ENCODE measurements around the gene STAC3.
A peak's percentile ranks its signal among the peaks of the same experiment; 100 is the strongest.

STAC3 gene

DNA sequence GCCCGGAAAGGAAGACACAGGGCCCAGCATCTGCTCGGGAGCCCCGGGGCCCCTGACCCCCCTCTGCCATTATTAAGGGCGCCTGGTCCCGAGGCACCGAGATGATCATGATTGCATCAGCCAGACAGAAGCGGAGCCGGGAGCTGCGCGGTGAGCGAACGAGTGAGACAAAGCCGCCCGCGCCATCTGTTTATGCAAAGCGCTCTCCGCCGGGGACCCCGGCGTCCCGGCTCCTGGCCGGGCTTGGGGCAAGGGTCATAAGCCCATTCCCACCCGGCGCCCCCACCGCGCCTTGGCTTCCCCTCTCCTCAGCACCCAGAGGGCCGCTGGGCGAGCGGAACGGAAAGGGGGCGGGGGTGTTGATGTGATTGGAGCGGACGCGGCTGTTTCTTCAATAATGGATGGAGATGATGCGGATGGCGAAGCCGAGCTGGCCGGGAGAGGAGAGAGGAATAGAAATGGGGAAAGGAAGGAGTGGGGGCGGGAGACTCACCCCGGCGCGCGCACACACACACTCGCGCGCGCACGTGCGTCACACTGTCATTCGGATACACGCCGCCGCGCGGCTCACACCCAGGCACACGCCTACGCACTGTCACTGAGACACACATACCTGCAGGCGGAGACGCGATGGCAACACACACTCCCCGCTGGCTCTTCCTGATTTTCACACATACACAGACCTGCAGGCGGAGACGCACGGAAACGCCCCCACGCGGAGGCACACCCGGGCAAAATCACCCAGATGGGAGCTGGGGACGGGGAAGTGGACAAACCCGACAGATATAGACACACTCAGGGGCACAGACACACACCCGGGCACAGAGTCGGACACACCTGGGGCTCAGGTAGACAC lies 10.7 kb downstream of the STAC3 start:
- Histone ChIP-seq H3K4me2 (ENCODE audit: low read depth, low read length, poor library complexity, severe bottlenecking) (peak overlapping the region; percentile 88), H3K36me3 (ENCODE audit: low read length) (no peaks in the 10 kb centered on the region), H3K27me3 (ENCODE audit: low read length) (no peaks in the 10 kb centered on the region), H4K20me1 (ENCODE audit: low read depth, low read length) (no peaks in the 10 kb centered on the region; the same call in 1 of the 2 replicates), H3K9me3 (ENCODE audit: insufficient read depth, low read length) (no peaks in the 10 kb centered on the region), H3K27ac (ENCODE audit: low read depth, low read length) (peak overlapping the region; percentile 88), H3K79me2 (ENCODE audit: insufficient read depth, low read length) (no peaks in the 10 kb centered on the region), H3K9me2 (replicated peaks; ENCODE audit: insufficient read depth, low read length) (no peaks in the 10 kb centered on the region), H3K9ac (ENCODE audit: low read length) (peak overlapping the region; percentile 92), H3F3A (ENCODE audit: insufficient read depth) (peaks cover 35% of the 10 kb centered on the region), H2AFZ (ENCODE audit: low read depth, low read length, severe bottlenecking) (peak overlapping the region; percentile 45), H3K4me3 (ENCODE audit: insufficient read depth, low read length, poor library complexity, severe bottlenecking) (peak overlapping the region; percentile 70)
- TF ChIP-seq, protein P1, sequence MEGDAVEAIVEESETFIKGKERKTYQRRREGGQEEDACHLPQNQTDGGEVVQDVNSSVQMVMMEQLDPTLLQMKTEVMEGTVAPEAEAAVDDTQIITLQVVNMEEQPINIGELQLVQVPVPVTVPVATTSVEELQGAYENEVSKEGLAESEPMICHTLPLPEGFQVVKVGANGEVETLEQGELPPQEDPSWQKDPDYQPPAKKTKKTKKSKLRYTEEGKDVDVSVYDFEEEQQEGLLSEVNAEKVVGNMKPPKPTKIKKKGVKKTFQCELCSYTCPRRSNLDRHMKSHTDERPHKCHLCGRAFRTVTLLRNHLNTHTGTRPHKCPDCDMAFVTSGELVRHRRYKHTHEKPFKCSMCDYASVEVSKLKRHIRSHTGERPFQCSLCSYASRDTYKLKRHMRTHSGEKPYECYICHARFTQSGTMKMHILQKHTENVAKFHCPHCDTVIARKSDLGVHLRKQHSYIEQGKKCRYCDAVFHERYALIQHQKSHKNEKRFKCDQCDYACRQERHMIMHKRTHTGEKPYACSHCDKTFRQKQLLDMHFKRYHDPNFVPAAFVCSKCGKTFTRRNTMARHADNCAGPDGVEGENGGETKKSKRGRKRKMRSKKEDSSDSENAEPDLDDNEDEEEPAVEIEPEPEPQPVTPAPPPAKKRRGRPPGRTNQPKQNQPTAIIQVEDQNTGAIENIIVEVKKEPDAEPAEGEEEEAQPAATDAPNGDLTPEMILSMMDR (IDR thresholded peaks at IDR 0.05; ENCODE audit: insufficient read depth, low read length, poor library complexity, severe bottlenecking) = no peak

- Histone ChIP-seq H2AFZ (ENCODE audit: low read depth, low read length, severe bottlenecking) (peak overlapping the region; percentile 45), H3K9ac (ENCODE audit: low read length) (peak overlapping the region; percentile 92), H3K36me3 (ENCODE audit: low read length) (no peaks in the 10 kb centered on the region), H3K9me2 (replicated peaks; ENCODE audit: insufficient read depth, low read length) (no peaks in the 10 kb centered on the region), H3K9me3 (ENCODE audit: insufficient read depth, low read length) (no peaks in the 10 kb centered on the region), H3F3A (ENCODE audit: insufficient read depth) (peaks cover 35% of the 10 kb centered on the region), H3K27me3 (ENCODE audit: low read length) (no peaks in the 10 kb centered on the region), H3K79me2 (ENCODE audit: insufficient read depth, low read length) (no peaks in the 10 kb centered on the region), H3K4me2 (ENCODE audit: low read depth, low read length, poor library complexity, severe bottlenecking) (peak overlapping the region; percentile 88), H4K20me1 (ENCODE audit: low read depth, low read length) (no peaks in the 10 kb centered on the region; the same call in 1 of the 2 replicates), H3K4me3 (ENCODE audit: insufficient read depth, low read length, poor library complexity, severe bottlenecking) (peak overlapping the region; percentile 70), H3K27ac (ENCODE audit: low read depth, low read length) (peak overlapping the region; percentile 88)
- TF ChIP-seq, protein P1 (IDR thresholded peaks at IDR 0.05; ENCODE audit: insufficient read depth, low read length, poor library complexity, severe bottlenecking) = no peak
- no peak for TF ChIP-seq EZH2phosphoT487 (conservative IDR thresholded peaks at IDR 0.05; ENCODE audit: low read length)
These were observed 11.4 kb downstream of the STAC3 start for GRCh38 chr12:57239587-57240065.

DNA sequence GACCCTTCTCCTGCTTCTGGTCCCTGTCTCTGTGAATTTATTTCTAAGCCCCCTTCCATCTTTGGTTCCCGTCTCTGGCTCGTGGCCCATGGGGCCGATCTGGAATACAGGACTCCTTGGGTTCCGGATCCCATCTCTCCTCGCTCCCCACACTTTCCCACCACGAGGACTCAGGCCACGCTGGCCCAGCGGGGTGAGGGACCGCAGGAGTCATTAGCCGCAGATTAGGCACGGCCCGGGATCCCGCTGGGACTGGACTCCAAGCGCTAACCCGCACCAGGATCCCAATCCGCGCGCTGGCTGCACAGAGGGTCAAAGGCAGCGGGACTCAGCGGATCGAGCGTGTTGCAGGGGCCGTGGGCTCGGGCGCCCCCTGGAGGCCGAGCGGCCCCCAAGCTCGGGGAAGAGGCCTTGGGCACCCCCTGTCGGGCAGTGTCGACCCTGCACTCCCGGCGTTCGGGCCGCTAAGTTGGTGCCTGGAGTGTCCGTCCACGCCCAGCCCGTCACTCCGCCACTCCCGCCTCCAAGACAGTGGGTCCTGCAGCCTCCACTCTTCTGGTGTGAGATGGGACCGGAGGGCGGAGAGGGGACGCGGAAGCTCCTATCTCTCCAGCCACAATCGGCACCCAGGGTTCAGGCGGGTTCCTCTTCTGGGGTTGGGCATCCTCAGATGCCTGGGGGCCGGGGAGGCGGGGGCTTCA lies 12.0 kb downstream of the STAC3 start:
- Histone ChIP-seq H2AFZ (ENCODE audit: low read depth, low read length, severe bottlenecking) (peak overlapping the region; percentile 45), H3K27ac (ENCODE audit: low read depth, low read length) (peak overlapping the region; percentile 88), H4K20me1 (ENCODE audit: low read depth, low read length) (no peaks in the 10 kb centered on the region), H3K4me3 (ENCODE audit: insufficient read depth, low read length, poor library complexity, severe bottlenecking) (peak overlapping the region; percentile 70), H3K9me2 (replicated peaks; ENCODE audit: insufficient read depth, low read length) (no peaks in the 10 kb centered on the region), H3K9ac (ENCODE audit: low read length) (peak overlapping the region; percentile 92), H3K36me3 (ENCODE audit: low read length) (no peaks in the 10 kb centered on the region), H3K9me3 (ENCODE audit: insufficient read depth, low read length) (no peaks in the 10 kb centered on the region), H3K27me3 (ENCODE audit: low read length) (no peaks in the 10 kb centered on the region), H3K4me2 (ENCODE audit: low read depth, low read length, poor library complexity, severe bottlenecking) (peak overlapping the region; percentile 88), H3F3A (ENCODE audit: insufficient read depth) (peaks cover 40% of the 10 kb centered on the region), H3K79me2 (ENCODE audit: insufficient read depth, low read length) (no peaks in the 10 kb centered on the region)
- TF ChIP-seq, protein P1 (IDR thresholded peaks at IDR 0.05; ENCODE audit: insufficient read depth, low read length, poor library complexity, severe bottlenecking) = peak; percentile 99
- no peak for TF ChIP-seq EZH2phosphoT487 (conservative IDR thresholded peaks at IDR 0.05; ENCODE audit: low read length)

All from SU-DHL-6 (cell line).